Measurements from ENCODE around the gene NUDT22.

- TF ChIP-seq POLR2A (IDR thresholded peaks at IDR 0.05) = no peak
- TF ChIP-seq, protein P1, sequence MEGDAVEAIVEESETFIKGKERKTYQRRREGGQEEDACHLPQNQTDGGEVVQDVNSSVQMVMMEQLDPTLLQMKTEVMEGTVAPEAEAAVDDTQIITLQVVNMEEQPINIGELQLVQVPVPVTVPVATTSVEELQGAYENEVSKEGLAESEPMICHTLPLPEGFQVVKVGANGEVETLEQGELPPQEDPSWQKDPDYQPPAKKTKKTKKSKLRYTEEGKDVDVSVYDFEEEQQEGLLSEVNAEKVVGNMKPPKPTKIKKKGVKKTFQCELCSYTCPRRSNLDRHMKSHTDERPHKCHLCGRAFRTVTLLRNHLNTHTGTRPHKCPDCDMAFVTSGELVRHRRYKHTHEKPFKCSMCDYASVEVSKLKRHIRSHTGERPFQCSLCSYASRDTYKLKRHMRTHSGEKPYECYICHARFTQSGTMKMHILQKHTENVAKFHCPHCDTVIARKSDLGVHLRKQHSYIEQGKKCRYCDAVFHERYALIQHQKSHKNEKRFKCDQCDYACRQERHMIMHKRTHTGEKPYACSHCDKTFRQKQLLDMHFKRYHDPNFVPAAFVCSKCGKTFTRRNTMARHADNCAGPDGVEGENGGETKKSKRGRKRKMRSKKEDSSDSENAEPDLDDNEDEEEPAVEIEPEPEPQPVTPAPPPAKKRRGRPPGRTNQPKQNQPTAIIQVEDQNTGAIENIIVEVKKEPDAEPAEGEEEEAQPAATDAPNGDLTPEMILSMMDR (IDR thresholded peaks at IDR 0.05) = no peak
These were observed 17.8 kb upstream of the NUDT22 start for GRCh38 chr11:64208086-64208795.
